ENCODE measurements around the gene SMAP2. TPM values are rescaled to one million over a fixed set of nuclear protein-coding genes. Genes with fewer than 3 reads are reported as not detected.
"Not testable (repeated sequence)": the region's sequence is repeated elsewhere in the genome, so short reads cannot be mapped to it uniquely, and the experiment has no call there.

The SMAP2 gene
- 100 to 1,000 TPM in 2 of 3 donors, 10 to 100 TPM in 1; 95.0 to 136 (median 127) TPM for total RNA-seq
- 198 TPM for total RNA-seq (2013)

GRCh38 chr1:40373323-40374283 lies at the start of gene SMAP2:
Gene SMAP2 (plus strand): TSS chr1:40373727. CDS start chr1:40374121, 394 bp downstream.
- peak within 1 kb of the TSS; percentile 94 to 98 for H3K27ac Mint-ChIP-seq
- H3K9me3 Mint-ChIP-seq, result no peaks in the 10 kb centered on the region
- Histone ChIP-seq H3K27ac (ENCODE audit: low read length) (peak within 1 kb of the TSS; percentile 93), H3K9me3 (ENCODE audit: control insufficient read depth, insufficient read depth, low read length) (no peaks in the 10 kb centered on the region), H3K4me1 (ENCODE audit: control insufficient read depth, insufficient read depth, low read length) (peaks cover 24% of the 10 kb centered on the region), H3K4me3 (ENCODE audit: low read length) (peak within 1 kb of the TSS; percentile 98), H3K36me3 (ENCODE audit: control insufficient read depth, insufficient read depth, low read length) (peaks cover 8% of the 10 kb centered on the region), H3K27me3 (ENCODE audit: control insufficient read depth, insufficient read depth, low read length) (no peaks in the 10 kb centered on the region)
- peak; percentile 91 to 98 for DNase-seq
- peak within 1 kb of the TSS; percentile 100 for H3K4me3 Mint-ChIP-seq
- peaks cover 36 to 56% of the 10 kb centered on the region in 2 donors for H3K4me1 Mint-ChIP-seq
- peak; percentile 85 to 95 (median 91) for ATAC-seq
- 1% methylated on average over 64 of the region's 65 CpGs for WGBS (ENCODE audit: insufficient coverage)
- no peaks in the 10 kb centered on the region for H3K27me3 Mint-ChIP-seq (ENCODE audit: low read depth in 2 of 2)
- no peak for TF ChIP-seq CTCF (IDR thresholded peaks at IDR 0.05)
- intact Hi-C loops (cut with micrococcal nuclease), result loop anchor here (5.0 kb wide), 1 partner anchor 34 kb away; no protein-coding TSS in a partner anchor
- H3K36me3 Mint-ChIP-seq, result no peaks in the 10 kb centered on the region

- H3K36me3 Mint-ChIP-seq, result not testable (repeated sequence)
Measured at GRCh38 chr1:40331403-40331802, 42.1 kb upstream of the SMAP2 start.

GRCh38 chr1:40332695-40333094 lies 40.8 kb upstream of the SMAP2 start:
- no peaks in the 10 kb centered on the region for H3K27me3 ChIP-seq (ENCODE audit: control insufficient read depth, insufficient read depth, low read length)
- intact Hi-C loops (cut with micrococcal nuclease), result no loop called here
- WGBS (ENCODE audit: insufficient coverage), result 100% methylated on average over 1 of the region's 1 CpG

More at GRCh38 chr1:40331403-40331802, 42.1 kb upstream of the SMAP2 start:
- H3K27ac ChIP-seq (ENCODE audit: low read length); ATAC-seq; H3K4me3 ChIP-seq (ENCODE audit: low read length); H3K27ac Mint-ChIP-seq; H3K4me1 ChIP-seq (ENCODE audit: control insufficient read depth, insufficient read depth, low read length); H3K27me3 ChIP-seq (ENCODE audit: control insufficient read depth, insufficient read depth, low read length); H3K4me1 Mint-ChIP-seq; H3K9me3 Mint-ChIP-seq; H3K9me3 ChIP-seq (ENCODE audit: control insufficient read depth, insufficient read depth, low read length); DNase-seq; H3K4me3 Mint-ChIP-seq; H3K36me3 ChIP-seq (ENCODE audit: control insufficient read depth, insufficient read depth, low read length); intact Hi-C loops (cut with micrococcal nuclease): not testable (repeated sequence)
- H3K27me3 Mint-ChIP-seq (ENCODE audit: low read depth in 2 of 2), result peaks cover 11 to 14% of the 10 kb centered on the region in 2 donors
- 0% methylated on average over 1 of the region's 1 CpG for WGBS (ENCODE audit: insufficient coverage)

More at GRCh38 chr1:40332695-40333094, 40.8 kb upstream of the SMAP2 start:
- Mint-ChIP-seq H3K27me3 (ENCODE audit: low read depth in 2 of 2) (peaks cover 11 to 14% of the 10 kb centered on the region in 2 donors), H3K4me1 (no peaks in the 10 kb centered on the region), H3K9me3 (peaks cover 0 to 2% of the 10 kb centered on the region in 2 donors), H3K27ac (no peak overlapping the region), H3K36me3 (no peaks in the 10 kb centered on the region), H3K4me3 (no peak overlapping the region)
- DNase-seq, result no peak
- Histone ChIP-seq H3K4me1 (ENCODE audit: control insufficient read depth, insufficient read depth, low read length) (no peaks in the 10 kb centered on the region), H3K36me3 (ENCODE audit: control insufficient read depth, insufficient read depth, low read length) (no peaks in the 10 kb centered on the region), H3K9me3 (ENCODE audit: control insufficient read depth, insufficient read depth, low read length) (no peaks in the 10 kb centered on the region), H3K27ac (ENCODE audit: low read length) (no peak overlapping the region), H3K4me3 (ENCODE audit: low read length) (no peak overlapping the region)
- TF ChIP-seq CTCF (IDR thresholded peaks at IDR 0.05), result no peak
- ATAC-seq, result no peak

Data from natural killer cell (primary cell).